SU-DHL-6 (cell line): ENCODE results near the gene DIO2.
A peak's percentile ranks its signal among the peaks of the same experiment; 100 is the strongest.

ENCODE experiments used
- CTCF ChIP-seq: fragments of 200-600 bp; sonication (generic); IDR thresholded peaks from one replicate; pipeline ENCODE4 v1.5.1; 2017; ENCODE audit warnings: antibody characterized with exemption, mild to moderate bottlenecking, low read length, moderate library complexity; ENCODE audit not compliant: insufficient read depth, poor library complexity, severe bottlenecking
- EZH2phosphoT487 ChIP-seq: fragments of 200-600 bp; sonication (generic), shearing (Covaris generic); conservative IDR thresholded peaks from 2 replicates; pipeline ENCODE4 v1.6.1; 2018; ENCODE audit warnings: mild to moderate bottlenecking, antibody characterized with exemption, low read length, moderate library complexity, mixed read lengths

- TF ChIP-seq CTCF (peak; percentile 48), EZH2phosphoT487 (no peak)
Observed at GRCh38 chr14:80213602-80214001, 2.3 kb upstream of the DIO2 start.
